DND-41 (cell line): Measurements from ENCODE around the gene ITSN2.

Source experiments
- EZH2 ChIP-seq: IDR thresholded peaks from 3 replicates; pipeline ENCODE4 v1.6.1; 2012; ENCODE audit warnings: borderline replicate concordance, low read depth, mild to moderate bottlenecking, moderate library complexity, low read length, inconsistent platforms; ENCODE audit not compliant: severe bottlenecking
- TF ChIP-seq, protein P1 (sequence below): IDR thresholded peaks from 2 replicates; pipeline ENCODE4 v1.5.1; 2012; ENCODE audit warnings: borderline replicate concordance, low read length, moderate library complexity, mild to moderate bottlenecking; ENCODE audit not compliant: poor library complexity, severe bottlenecking; ENCODE audit errors: extremely low read depth

- TF ChIP-seq, protein P1, sequence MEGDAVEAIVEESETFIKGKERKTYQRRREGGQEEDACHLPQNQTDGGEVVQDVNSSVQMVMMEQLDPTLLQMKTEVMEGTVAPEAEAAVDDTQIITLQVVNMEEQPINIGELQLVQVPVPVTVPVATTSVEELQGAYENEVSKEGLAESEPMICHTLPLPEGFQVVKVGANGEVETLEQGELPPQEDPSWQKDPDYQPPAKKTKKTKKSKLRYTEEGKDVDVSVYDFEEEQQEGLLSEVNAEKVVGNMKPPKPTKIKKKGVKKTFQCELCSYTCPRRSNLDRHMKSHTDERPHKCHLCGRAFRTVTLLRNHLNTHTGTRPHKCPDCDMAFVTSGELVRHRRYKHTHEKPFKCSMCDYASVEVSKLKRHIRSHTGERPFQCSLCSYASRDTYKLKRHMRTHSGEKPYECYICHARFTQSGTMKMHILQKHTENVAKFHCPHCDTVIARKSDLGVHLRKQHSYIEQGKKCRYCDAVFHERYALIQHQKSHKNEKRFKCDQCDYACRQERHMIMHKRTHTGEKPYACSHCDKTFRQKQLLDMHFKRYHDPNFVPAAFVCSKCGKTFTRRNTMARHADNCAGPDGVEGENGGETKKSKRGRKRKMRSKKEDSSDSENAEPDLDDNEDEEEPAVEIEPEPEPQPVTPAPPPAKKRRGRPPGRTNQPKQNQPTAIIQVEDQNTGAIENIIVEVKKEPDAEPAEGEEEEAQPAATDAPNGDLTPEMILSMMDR: no peak
- no peak for TF ChIP-seq EZH2
These were observed 83.9 kb downstream of the ITSN2 start for GRCh38 chr2:24276349-24276899.
